HG03108 (cell line): Measurements from ENCODE around the gene PHF12.
"Not testable (repeated sequence)": the region's sequence is repeated elsewhere in the genome, so short reads cannot be mapped to it uniquely, and the experiment has no call there.

Source experiments
- ATAC-seq: cut with Tn5 transposase; IDR thresholded peaks from one replicate; pipeline ENCODE4 v1.9.1; 2021; ENCODE audit warnings: moderate library complexity; ENCODE audit not compliant: unreplicated experiment

PHF12 gene

GRCh38 chr17:28888832-28889231 lies 62.5 kb downstream of the PHF12 start:
- ATAC-seq, result no peak

DNA sequence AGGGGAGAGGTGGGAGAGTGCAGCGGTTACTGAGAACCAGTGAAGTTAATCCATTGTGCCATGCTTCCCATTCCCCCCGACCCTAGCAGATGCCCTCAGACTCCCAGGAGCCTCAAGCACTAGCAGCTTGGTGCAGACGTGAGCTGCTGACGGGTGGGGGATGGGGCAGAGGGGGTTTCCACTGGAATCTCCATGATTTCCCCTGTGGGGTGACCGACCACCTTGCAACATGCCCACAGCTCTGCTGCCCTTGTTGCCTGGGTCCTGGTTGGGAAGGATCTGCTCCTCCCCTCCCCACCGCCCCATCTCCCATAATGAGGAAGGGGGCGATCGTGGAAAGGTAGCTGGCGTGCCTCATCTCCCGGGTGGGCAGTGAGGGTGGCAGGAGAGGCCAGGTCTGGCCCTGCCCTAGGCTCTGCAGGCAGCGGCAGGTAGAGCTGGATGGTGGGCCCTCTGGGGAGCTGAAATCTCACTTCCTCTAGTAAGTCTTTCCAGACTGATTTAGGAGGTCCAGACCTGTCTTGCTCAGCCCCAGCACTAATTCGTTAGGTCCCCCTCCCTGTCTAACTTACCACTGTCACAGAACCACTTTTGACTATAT lies 63.3 kb downstream of the PHF12 start:
- ATAC-seq, result no peak

- no peak for ATAC-seq
Observed at GRCh38 chr17:28885951-28886350, 65.4 kb downstream of the PHF12 start.

DNA sequence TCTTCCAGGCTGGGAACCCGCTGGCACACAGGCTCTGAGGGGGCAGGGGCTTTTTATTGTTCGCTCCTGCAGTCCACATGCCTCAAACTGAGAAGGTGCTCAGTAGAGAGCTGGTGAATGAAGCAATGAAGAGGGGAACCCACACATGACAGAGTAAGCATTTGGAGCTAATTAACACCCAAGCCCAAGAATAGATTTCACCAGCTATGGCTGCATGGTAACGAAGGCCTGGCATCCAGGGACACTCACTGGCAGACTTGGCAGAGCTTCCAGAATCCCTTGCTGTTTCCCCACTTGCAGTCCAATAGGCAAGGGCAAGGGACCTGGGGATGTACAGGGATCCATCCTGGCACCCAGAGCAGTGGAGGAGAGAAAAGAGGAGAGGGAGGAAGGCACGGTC lies 66.0 kb downstream of the PHF12 start:
- ATAC-seq, result no peak

- no peak for ATAC-seq
Observed at GRCh38 chr17:28883967-28884702, 67.2 kb downstream of the PHF12 start.

DNA sequence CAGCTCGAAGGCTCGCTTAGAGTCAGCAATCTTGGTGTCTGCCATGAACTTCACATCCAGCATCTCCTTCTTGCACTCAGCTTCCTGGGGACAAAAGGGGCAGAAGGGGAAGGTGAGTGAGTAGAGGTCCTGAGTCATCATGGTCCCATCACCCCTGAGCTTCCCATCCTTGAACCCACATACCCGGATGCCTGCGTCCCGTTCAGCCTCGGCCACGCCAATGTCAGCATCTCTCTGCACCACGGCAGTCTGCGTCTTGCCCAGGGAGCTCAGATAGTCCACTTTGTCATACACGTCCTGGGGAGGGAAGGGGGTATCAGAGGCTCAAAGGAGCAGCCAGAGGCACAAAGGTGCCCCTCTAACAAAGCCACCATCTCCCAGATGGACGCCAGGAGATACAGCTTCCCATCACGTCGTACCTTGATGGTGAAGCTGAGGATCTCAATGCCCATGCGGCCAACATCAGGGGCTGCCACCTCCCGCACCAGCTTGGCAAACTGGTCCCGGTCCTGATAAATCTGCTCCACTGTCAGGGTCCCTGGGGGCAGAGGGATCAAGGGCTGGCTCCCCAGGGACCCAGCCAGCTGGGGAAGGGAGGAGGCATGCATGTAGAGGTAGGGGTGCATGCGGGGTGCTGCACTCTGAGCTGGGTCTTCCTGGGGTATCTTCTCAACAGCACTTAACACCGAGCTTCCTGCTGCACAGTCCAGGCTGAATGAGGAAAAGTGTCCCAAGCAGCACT lies 69.0 kb downstream of the PHF12 start:
- no peak for ATAC-seq

GRCh38 chr17:28881533-28882056 lies 69.7 kb downstream of the PHF12 start:
- ATAC-seq, result no peak

- ATAC-seq, result no peak
Observed at GRCh38 chr17:28880572-28880945, 70.8 kb downstream of the PHF12 start.

GRCh38 chr17:28879886-28880571 lies 71.3 kb downstream of the PHF12 start:
- no peak for ATAC-seq

DNA sequence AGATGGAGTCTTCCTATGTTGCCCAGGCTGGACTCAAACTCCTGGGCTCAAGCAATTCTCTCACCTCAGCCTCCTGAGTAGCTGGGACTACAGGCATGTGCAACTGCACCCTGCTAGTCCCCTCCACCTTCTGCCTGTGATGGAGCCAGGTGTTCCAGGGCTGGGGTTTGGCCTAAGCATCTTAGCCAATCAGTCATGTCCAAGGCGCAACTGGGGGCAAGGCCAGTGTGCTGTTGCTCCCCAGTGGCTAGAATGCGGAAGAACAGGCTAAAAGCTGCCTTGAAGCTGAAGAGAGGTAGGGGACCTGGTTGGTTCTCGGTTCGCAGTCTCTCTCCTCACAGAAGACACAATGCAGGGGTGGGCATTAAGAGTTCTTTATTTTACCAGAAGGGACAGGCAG lies 72.3 kb downstream of the PHF12 start:
- ATAC-seq, result no peak

GRCh38 chr17:28878158-28878910 lies 73.0 kb downstream of the PHF12 start:
- no peak for ATAC-seq

DNA sequence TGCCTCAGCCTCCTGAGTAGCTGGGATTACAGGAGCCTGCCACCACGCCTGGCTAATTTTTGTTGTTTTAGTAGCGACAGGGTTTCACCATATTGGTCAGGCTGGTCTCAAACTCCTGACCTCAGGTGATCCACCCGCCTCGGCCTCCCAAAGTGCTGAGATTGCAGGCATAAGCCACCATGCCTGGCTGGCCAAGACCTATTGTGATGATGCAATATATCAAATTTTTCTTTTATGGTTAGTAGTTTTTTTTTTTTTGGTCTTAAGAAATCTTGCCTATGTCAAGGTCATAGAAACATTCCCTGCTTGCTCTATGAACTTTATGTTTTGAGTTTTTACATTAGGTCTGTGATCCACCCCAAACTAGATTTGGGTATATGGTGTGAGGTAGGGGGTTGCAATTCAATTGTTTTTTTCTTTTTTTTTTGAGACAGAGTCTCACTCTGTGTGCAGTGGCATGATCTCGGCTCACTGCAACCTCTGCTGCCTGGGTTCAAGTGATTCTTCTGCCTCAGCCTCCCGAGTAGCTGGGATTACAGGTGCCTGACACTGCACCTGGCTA lies 74.1 kb downstream of the PHF12 start:
- not testable (repeated sequence) for ATAC-seq

DNA sequence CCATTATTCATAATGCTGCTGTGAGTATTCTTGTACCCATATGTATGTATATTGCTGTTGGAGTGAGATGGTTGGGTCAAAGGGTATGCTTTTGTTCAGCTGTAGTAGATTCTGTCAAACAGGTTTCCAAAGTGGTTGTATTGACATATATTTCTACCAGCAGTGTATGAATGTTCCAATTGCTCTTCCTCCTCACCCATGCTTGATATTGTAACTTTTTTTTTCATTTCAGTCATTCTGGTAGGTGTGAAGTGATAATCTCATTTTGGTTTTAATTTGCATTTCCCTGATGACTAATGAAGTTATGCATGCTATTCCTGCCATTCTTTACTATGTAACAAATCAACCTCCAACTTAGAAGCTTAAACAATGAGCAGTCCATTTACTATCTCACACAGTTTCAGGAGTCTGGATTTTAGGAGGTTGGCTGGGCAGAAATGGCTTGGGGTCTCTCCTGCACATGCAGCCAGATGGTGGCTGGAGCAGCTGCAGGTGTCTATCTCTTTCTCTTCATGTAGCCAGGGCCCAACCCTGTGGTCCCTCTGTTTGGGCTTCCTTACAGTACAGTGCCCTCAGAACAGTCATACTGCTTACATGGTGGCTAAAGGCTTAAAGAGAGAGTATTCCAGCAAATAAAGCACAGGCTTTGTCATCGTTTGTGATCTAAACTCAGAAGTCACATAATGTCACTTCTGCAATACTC lies 75.3 kb downstream of the PHF12 start:
- ATAC-seq, result no peak

- no peak for ATAC-seq
Observed at GRCh38 chr17:28874750-28875149, 76.6 kb downstream of the PHF12 start.

GRCh38 chr17:28873839-28874238 lies 77.5 kb downstream of the PHF12 start:
- ATAC-seq, result no peak

DNA sequence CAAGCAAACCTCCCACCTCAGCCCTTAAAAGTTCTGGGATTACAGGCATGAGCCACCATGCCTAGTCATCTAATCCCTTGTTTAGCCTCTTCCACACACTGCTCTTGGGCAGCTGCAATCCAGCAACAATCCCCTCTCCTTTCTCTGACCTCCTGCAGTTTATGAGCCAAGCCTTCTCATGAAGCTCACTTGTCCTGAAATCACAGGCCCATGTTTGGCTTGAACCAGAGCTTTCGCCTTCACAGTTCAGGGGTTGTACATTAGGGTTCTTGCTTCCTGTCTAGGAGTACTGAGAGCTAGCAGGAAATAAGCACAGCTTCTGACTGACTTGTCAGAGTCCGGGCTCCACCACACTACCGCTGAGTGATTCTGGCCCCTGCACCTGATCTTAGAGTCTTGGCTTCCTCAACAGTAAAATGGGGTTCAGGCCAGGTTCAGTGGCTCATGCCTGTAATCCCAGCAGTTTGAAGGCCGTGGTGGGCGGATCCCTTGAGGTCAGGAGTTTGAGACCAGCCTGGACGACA lies 80.2 kb downstream of the PHF12 start:
- peak; percentile 98 for ATAC-seq

- ATAC-seq, result no peak
Observed at GRCh38 chr17:28867276-28867675, 84.0 kb downstream of the PHF12 start.

DNA sequence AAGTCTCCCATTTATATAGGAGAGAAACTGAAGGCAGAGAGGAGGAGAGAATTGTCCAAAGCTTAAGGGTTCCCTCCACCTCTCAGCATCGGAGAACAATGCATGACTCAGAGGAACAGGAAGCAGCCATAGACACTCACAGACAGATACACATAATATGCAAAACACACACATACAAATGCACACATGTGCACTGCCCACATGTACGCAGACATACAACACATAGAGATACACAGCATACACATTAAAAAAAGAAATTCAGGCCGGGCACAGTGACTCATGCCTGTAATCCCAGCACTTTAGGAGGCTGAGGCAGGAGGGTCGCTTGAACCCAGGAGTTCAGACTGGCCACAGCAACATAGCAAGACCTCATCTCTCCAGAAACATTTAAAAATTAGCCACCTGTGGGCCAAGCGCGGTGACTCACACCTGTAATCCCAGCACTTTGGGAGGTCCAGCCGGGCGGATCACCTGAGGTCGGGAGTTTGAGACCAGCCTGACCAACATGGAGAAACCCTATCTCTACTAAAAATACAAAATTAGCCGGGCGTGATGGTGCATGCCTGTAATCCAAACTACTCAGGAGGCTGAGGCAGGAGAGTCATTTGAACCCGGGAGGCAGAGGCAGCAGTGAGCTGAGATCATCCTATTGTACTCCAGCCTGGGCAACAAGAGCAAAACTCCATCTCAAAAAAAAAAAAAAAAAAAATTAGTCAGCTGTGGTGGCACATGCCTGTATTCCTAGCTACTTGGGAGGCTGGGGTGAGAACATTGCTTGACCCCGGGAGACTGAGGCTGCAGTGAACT lies 85.2 kb downstream of the PHF12 start:
- no peak for ATAC-seq
